GM19043 (cell line): ENCODE measurements around the gene RPGR.

Experiments
- ATAC-seq: cut with Tn5 transposase; IDR thresholded peaks from one replicate; pipeline ENCODE4 v1.9.1; 2021; ENCODE audit warnings: low read depth; ENCODE audit not compliant: unreplicated experiment

RPGR gene

GRCh38 chrX:38262715-38263620 lies 64.3 kb downstream of the RPGR start:
- no peak for ATAC-seq

GRCh38 chrX:38260231-38260630 lies 67.1 kb downstream of the RPGR start:
- no peak for ATAC-seq

GRCh38 chrX:38256019-38256418 lies 71.3 kb downstream of the RPGR start:
- ATAC-seq: no peak

DNA sequence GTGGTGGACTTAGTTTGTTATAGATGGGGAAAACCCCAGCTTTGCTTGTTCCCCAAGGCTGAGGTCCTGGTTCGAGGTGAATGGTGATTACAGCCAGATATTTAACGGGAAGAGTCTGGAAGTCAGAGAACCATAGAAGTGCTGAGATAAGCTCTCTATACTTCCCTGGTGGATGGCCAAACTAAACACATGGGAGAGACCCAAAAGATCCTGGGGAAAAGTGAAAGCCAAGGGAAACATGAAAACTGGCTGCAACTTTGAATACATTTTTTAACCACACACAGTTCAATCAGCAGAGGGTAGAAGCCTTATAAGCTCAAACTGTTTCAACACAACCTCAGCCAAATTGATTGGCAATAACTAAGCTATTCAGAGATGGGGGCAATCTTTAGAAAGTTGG lies 77.3 kb downstream of the RPGR start:
- ATAC-seq: no peak

- no peak for ATAC-seq
Observed at GRCh38 chrX:38247051-38247450, 80.3 kb downstream of the RPGR start.

- ATAC-seq: no peak
Observed at GRCh38 chrX:38240541-38240940, 86.8 kb downstream of the RPGR start.

DNA sequence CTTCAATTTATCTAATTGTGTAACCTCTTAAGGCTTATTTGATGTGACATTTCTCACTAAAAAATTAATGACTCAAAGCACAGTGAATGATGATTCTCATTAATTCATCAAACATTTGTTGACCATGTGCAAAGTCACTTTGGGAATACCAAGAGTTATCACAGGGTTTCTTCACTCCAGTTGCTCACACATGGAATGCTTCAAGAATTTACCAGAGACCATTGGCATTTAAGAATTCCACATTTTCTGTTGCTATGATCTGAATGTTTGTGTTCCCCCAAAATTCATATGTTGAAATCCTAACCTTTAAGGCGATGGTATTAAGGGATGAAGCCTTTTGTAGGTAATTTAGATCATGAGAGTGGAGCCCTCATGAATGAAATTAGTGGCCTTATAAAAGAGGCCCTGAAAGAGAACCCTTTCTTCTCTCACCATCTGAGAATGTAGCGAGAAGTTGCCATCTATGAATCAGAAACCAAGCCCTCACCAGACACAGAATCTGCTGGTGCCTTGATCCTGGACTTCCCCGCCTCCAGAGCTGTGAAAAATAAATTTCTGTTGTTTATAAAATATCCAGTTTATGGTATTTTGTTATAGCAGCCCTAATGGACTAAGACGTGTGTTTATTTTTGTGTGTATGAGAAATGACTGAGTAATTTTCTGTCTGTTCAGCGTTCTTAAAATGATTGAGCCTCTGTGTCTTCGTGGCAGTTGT lies 90.3 kb downstream of the RPGR start:
- ATAC-seq: no peak

DNA sequence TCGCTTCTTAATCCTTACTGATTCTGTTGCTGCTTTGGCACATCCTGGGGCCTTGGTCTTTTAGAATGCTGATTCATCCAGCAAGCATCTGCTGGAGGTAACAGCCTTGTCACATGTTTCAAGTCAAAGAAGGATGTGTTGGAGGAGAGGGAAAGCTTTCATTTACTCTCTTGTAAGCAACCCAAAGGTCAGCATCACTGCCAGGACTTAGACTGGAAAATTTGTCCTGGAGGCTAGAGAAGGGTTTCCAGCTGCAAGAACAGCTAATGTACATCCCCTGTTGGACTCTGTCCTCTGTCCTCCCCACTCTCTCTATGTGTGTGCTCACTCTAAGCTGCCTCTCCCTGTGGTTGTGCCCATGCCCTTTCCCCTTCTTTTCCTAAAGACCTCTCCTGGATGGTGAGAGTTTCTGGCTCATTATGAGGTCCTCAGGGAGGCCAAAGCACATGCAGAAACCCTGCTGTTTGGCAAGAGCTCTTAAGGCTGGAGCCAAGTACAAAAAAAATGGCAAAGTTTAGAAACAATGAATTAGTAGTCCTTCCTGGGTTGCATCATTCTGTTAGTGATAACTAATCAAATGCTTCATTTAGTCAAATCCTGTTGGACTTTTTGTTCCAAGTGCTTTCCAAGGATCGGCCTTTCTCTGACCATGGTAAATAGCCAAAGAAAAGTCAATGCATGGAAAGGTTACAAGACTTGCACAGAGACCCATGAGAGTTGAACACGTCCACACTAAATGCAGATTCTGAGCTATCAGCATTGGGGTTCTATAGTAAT lies 93.2 kb downstream of the RPGR start:
- no peak for ATAC-seq

- ATAC-seq: no peak
Observed at GRCh38 chrX:38232079-38232686, 95.1 kb downstream of the RPGR start.

DNA sequence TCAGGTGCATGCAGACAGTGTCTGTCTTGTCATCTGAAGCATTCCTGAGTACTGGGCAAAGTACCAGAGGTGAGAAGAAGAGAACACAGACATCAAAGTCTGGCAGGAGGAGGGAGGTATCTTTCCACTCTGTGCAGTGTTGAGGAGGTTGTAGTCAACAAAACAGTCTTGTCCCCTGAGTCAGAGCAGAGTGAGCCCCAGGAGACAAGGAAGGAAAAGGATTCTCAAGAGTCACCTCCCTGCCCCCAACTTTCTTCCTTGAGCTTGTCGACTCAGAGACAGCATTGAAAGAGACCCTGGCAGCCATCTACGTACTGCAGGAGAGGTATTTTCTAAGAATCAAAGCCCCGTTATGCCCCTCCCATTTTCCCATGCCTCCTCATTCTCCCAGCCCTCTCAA lies 102.2 kb downstream of the RPGR start:
- no peak for ATAC-seq

GRCh38 chrX:38224160-38224559 lies 103.1 kb downstream of the RPGR start:
- no peak for ATAC-seq

DNA sequence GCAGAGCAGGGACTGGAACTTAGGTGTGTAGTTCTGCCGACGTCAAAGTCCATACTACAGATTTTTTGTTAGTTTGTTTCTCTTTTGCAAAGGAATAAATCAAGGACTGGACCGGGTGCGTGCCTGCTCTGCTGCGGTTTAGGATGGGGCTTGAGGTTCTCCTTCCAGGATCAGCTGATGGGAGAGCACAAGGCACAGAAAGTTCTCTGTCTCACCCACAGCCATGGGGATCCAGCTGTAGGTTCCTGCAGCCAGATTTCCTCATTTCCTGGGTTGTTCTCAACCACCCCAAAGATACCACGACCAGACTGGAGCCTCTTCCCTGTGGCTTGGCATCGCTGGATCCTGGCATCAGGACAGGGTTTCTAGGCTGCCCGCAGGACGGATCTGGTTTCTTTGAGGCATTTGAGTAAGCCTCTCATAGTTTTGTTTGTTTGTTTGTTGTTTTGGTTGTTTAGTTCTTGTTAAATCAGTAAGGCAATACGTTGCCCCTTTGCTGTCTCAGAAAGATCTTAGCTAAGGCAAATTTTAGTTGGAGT lies 105.8 kb downstream of the RPGR start:
- ATAC-seq: no peak

GRCh38 chrX:38220415-38221390 lies 106.6 kb downstream of the RPGR start, which contains the start of gene SRPX:
Gene SRPX (minus strand): TSS chrX:38220871. CDS start chrX:38220792, 79 bp downstream.
- ATAC-seq: no peak

DNA sequence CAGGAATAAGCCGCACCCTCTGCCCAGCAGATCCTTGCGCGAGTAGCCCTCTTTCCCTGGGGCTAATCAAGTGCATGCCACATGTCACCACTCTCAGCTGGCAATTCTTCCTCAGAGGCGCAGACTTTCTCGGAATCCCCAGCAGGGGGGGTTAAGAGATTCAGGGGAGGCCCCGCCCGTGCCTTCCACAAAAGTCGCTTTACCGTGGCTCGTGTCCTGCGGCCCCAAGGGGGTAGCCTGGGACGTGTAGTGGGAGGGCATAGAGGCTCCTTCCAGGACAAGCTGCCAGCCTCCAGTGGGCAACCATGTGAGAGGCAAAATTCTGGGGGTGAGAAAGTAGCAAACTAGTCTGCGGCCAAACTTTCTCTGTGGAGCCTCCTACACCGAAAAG lies 107.3 kb downstream of the RPGR start:
- ATAC-seq: no peak
